PC-9 (cell line): ENCODE data around the gene CACNG6.

ENCODE experiments used
- EZH2 ChIP-seq: fragments of 200-600 bp; sonication (generic); IDR thresholded peaks from 2 replicates; pipeline ENCODE4 v1.8.0; 2017; ENCODE audit warnings: antibody characterized with exemption, low read depth
- TF ChIP-seq, protein P1 (sequence below): fragments of 200-600 bp; sonication (generic); conservative IDR thresholded peaks from 2 replicates; pipeline ENCODE4 v1.6.1; 2017; ENCODE audit warnings: mixed run types, antibody characterized with exemption, mild to moderate bottlenecking, moderate library complexity

DNA sequence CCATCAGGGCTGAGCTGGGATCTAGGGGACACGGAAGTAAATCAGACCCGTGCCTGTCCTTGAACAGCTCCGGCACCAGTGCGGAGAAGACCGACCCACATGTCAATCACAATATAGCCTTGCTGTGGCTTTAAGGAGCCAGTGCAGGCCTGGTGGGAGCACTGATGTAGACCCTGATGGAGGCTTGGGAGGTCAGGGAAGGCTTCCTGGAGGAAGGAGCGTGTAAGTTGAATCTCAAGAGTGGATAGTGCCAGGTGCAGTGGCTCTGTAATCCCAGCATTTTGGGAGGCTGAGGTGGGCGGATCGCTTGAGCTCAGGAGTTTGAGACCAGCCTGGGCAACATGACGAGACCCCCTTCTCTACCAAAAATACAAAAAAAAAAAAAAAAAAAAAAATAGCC lies 39.5 kb upstream of the CACNG6 start:
- no peak for TF ChIP-seq EZH2
- TF ChIP-seq, protein P1, sequence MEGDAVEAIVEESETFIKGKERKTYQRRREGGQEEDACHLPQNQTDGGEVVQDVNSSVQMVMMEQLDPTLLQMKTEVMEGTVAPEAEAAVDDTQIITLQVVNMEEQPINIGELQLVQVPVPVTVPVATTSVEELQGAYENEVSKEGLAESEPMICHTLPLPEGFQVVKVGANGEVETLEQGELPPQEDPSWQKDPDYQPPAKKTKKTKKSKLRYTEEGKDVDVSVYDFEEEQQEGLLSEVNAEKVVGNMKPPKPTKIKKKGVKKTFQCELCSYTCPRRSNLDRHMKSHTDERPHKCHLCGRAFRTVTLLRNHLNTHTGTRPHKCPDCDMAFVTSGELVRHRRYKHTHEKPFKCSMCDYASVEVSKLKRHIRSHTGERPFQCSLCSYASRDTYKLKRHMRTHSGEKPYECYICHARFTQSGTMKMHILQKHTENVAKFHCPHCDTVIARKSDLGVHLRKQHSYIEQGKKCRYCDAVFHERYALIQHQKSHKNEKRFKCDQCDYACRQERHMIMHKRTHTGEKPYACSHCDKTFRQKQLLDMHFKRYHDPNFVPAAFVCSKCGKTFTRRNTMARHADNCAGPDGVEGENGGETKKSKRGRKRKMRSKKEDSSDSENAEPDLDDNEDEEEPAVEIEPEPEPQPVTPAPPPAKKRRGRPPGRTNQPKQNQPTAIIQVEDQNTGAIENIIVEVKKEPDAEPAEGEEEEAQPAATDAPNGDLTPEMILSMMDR: no peak
